G401 (cell line): Measurements from ENCODE around the gene DOCK1. TPM values are rescaled to one million over a fixed set of nuclear protein-coding genes. Genes with fewer than 3 reads are reported as not detected.

Source experiments
- DNase-seq: peaks from one replicate; pipeline ENCODE4 v3.0.0-alpha.2; 2015; ENCODE audit warnings: low spot score
- in situ Hi-C: cut with HindIII; loops from 2 replicates; pipeline ENCODE4 v1.10.0; 2016; ENCODE audit warnings: low sequenced_read_pairs, mixed read lengths
- total RNA-seq: library from RNA; depleted of rRNA; stranded (reverse); fragments of >200 nt; shearing (Covaris generic); gene quantifications from 2 replicates; pipeline ENCODE4 v1.2.3, GENCODE V29; 2014

The DOCK1 gene
- total RNA-seq, 1 experiment from 2014 or later, result 36.6 TPM

GRCh38 chr10:127142136-127142535, 236.9 kb downstream of the DOCK1 start:
- in situ Hi-C loops, result no loop called here

DNA sequence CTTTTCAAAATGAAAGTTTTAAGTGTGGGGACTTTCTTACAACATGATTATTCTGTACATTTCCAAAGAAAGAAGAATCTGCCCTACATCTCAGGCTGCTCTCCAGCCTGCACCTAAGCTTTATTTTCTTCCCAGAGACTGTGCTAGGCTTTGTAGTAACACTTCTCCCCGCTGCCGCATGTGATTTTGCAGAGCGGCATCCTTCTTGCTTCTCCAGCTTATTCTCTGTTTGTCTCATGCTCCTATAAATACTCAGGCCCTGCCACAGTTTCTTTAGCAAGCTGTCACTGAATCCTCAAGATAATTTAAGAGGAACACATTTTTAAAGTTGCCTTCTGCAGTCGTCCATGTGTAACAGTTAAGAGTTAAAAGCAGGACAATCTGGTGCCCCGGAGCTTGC, 237.6 kb downstream of the DOCK1 start:
- no peak for DNase-seq
- in situ Hi-C loops, result no loop called here

More at GRCh38 chr10:127142136-127142535, 236.9 kb downstream of the DOCK1 start:
- no peak for DNase-seq

GRCh38 chr10:127145173-127145572, 239.9 kb downstream of the DOCK1 start:
- DNase-seq, result no peak
- in situ Hi-C loops, result no loop called here

DNA sequence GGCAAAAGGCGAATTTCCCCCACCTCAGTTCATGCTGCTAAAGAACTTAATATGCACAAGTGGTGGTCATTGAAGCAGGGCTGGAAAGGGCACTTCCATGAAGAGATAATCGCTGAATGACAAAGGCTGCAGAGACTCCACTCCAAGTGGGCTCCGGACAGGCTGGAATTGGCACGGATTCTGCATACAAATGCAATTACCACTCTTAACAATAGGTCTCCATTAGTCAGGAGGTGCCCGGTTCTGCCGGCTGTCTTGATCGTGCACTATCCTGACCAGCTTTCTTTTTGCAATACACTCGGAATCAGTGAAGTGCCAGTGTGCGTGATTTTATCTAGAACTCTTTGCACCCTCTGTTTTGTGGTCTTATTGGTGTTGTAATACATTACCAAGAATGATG, 241.4 kb downstream of the DOCK1 start:
- no peak for DNase-seq
- in situ Hi-C loops, result no loop called here

GRCh38 chr10:127148066-127148932, 243.1 kb downstream of the DOCK1 start:
- in situ Hi-C loops, result no loop called here
- no peak for DNase-seq

- in situ Hi-C loops, result no loop called here
- no peak for DNase-seq
Observed at GRCh38 chr10:127148933-127149220, 243.6 kb downstream of the DOCK1 start.

GRCh38 chr10:127149501-127150081, 244.4 kb downstream of the DOCK1 start:
- in situ Hi-C loops, result no loop called here
- DNase-seq, result no peak

GRCh38 chr10:127150136-127150535, 244.9 kb downstream of the DOCK1 start:
- DNase-seq, result no peak
- in situ Hi-C loops, result no loop called here

- in situ Hi-C loops, result no loop called here
- DNase-seq, result no peak
Observed at GRCh38 chr10:127151541-127151940, 246.3 kb downstream of the DOCK1 start.

GRCh38 chr10:127151981-127152699, 246.9 kb downstream of the DOCK1 start:
- DNase-seq, result no peak
- in situ Hi-C loops, result no loop called here

- no peak for DNase-seq
- in situ Hi-C loops, result no loop called here
Observed at GRCh38 chr10:127153181-127153580, 248.0 kb downstream of the DOCK1 start.

GRCh38 chr10:127154831-127155620, 249.8 kb downstream of the DOCK1 start:
- DNase-seq, result no peak
- in situ Hi-C loops, result no loop called here

DNA sequence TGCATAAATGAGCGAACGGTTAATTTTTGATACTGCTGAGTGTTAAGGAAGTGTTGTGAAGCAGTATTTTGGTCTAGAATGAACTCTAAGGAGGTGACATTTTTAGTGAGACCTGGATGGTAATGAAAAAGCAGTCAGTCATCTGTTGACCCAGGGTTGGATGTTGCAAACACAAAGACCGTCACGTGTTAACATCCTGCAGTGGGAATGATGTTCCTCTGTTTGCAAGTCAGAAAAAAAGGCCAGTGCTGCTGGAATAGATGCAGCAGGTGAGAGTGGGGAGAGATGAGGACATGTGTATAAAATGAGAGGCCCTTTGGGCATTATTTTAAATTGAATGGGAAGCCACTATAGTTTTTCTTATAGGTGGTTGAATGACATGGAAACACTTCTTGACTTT, 251.9 kb downstream of the DOCK1 start:
- in situ Hi-C loops, result no loop called here
- no peak for DNase-seq

- in situ Hi-C loops, result no loop called here
- DNase-seq, result no peak
Observed at GRCh38 chr10:127157506-127158200, 252.4 kb downstream of the DOCK1 start.

GRCh38 chr10:127158662-127159061, 253.4 kb downstream of the DOCK1 start:
- in situ Hi-C loops, result no loop called here
- no peak for DNase-seq

GRCh38 chr10:127159648-127160245, 254.5 kb downstream of the DOCK1 start:
- no peak for DNase-seq
- in situ Hi-C loops, result no loop called here

- in situ Hi-C loops, result no loop called here
- DNase-seq, result no peak
Observed at GRCh38 chr10:127161482-127161881, 256.3 kb downstream of the DOCK1 start.

DNA sequence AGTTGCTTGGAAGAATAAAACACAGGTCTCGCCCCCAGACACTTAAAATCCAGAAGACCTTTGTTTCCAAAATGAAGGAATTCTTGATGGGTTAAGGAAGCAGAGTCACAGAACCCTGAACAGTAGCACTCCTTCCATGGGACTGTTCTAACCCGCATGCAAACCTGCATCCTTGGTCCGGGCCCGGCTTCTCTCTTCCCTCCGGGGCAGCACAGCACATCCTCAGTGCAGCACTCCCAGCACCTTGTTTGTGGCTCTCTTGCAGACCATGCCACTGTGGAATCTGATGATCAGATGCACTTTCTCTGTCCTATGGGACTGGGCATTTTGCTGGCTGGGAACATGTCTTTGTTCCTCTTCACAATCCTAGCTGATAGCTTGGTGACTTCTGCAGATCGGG, 257.6 kb downstream of the DOCK1 start:
- in situ Hi-C loops, result no loop called here

GRCh38 chr10:127168261-127168660, 263.0 kb downstream of the DOCK1 start:
- peak; percentile 8 for DNase-seq

More for the DNA sequence above, 257.6 kb downstream of the DOCK1 start:
- no peak for DNase-seq

More at GRCh38 chr10:127168261-127168660, 263.0 kb downstream of the DOCK1 start:
- in situ Hi-C loops, result no loop called here
